T-helper 2 cell treated with Interferon-gamma antibody and Interleukin-4, amounts not matched to agents 5 μg/mL and 100 μg/mL, for 36 hours (primary cell): Measurements from ENCODE around the gene RPTOR.

Experiments used
- DNase-seq: peaks from one replicate; pipeline ENCODE4 v3.0.0; 2021; ENCODE audit warnings: low spot score
- H3K27ac Mint-ChIP-seq: one replicate; pipeline ENCODE4 v1.8.0; 2021; ENCODE audit warnings: mild to moderate bottlenecking, mixed read lengths
- H3K27me3 Mint-ChIP-seq: one replicate; pipeline ENCODE4 v1.8.0; 2021; ENCODE audit warnings: low read depth, mixed read lengths
- H3K36me3 Mint-ChIP-seq: one replicate; pipeline ENCODE4 v1.8.0; 2021; ENCODE audit warnings: low read depth, mixed read lengths
- H3K4me1 Mint-ChIP-seq: one replicate; pipeline ENCODE4 v1.8.0; 2021; ENCODE audit warnings: low read depth, mixed read lengths
- H3K4me3 Mint-ChIP-seq: one replicate; pipeline ENCODE4 v1.8.0; 2022; ENCODE audit warnings: mild to moderate bottlenecking, moderate library complexity, mixed read lengths
- H3K9me3 Mint-ChIP-seq: one replicate; pipeline ENCODE4 v1.8.0; 2021; ENCODE audit warnings: mixed read lengths

Gene RPTOR

DNA sequence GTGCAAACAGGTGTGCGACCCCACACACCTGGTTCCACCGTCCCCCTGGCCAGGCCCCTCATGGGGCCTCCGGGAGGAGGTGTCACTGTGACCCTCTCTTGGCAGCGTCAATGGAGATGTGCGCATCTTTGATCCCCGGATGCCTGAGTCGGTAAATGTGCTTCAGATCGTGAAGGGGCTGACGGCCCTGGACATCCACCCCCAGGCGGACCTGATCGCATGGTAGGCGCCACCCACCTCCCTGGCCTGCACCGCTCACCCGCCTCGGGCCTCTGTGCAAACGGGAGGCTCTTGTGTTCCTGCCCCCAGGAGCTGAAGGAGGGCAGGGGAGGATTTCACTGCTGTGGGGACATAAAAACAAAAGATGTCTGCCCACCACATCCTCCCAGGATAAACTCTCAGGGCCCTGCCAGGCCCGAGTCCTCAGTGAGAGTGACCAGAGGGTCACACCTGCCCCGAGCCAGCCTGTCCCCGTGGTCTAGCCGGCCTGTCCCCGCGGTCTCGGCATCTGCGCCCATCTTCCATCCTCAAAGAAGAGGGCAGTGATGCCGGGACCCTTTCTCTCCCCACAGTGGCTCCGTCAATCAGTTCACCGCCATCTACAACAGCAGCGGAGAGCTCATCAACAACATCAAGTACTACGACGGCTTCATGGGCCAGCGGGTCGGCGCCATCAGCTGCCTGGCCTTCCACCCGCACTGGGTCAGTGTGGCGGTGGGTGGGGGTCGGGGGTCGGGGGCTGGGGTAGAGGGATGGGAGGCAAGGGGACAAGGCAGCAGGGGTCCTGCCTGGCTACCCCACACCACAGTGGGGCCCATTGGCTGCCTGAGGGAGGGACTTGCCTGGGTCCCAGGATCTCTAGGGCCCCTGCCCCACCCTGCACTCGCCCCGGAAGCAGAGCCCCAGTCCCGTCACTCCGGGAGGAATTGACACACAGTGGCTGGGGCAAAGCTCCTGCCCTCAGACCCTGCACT is 418.0 kb downstream of the RPTOR start:
- H3K9me3 Mint-ChIP-seq: no peaks in the 10 kb centered on the region
- no peaks in the 10 kb centered on the region for H3K4me1 Mint-ChIP-seq
- no peaks in the 10 kb centered on the region for H3K27me3 Mint-ChIP-seq
- H3K4me3 Mint-ChIP-seq: no peak overlapping the region
- no peak for DNase-seq
- H3K36me3 Mint-ChIP-seq: peaks cover 10% of the 10 kb centered on the region
- H3K27ac Mint-ChIP-seq: no peak overlapping the region

DNA sequence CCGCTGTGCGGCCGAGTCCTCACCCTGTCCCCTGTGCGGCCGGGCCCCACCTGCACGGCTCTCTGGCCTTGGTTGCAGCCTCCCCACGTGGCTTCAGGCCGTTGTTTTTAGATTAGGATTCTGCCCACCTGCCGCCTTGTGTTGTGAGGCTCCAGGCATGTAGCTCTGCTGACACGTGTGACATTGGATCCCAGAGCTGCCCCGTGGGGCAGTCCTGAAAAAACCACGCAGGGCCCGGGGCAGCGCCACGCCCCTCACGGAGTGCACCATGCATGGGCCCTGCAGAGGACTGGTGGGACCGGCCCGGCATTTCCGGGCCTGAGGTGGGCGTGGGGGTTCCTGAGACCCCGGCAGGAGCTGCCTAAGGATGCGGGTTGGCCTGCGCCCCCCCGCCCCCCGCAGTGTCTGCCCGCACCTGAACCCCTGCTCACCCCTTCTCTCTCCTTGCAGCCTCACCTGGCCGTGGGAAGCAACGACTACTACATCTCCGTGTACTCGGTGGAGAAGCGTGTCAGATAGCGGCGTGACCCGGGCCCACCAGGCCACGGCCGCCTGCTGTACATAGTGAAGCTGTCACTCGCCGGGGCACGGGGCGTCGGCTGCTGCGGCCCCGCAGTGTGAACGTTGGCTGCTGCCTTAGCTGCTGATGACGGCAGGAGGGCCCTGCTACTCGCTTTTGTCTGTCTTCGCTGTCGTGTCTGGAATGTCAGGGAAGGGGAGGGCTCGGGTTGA is 419.3 kb downstream of the RPTOR start:
- Mint-ChIP-seq H3K4me3 (no peak overlapping the region), H3K9me3 (no peaks in the 10 kb centered on the region), H3K36me3 (peaks cover 10% of the 10 kb centered on the region), H3K4me1 (no peaks in the 10 kb centered on the region), H3K27ac (no peak overlapping the region), H3K27me3 (no peaks in the 10 kb centered on the region)
- DNase-seq: no peak

DNA sequence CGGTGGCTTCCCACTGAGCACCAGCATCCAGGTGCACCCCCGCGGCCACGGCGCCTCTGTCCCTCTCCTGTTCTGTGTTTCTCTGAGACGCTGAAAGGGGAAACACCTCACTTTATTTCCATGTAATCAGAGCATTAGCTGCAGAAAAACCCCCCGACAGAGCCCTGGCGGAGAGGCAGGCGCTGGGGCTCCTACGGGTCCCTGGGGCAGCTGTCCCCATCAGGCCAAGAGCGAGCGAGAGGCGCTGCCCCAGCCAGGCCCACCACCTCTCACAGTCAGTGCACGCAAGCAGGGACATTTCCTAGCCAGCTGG is 419.9 kb downstream of the RPTOR start:
- Mint-ChIP-seq H3K9me3 (no peaks in the 10 kb centered on the region), H3K27ac (no peak overlapping the region), H3K27me3 (no peaks in the 10 kb centered on the region), H3K36me3 (peaks cover 10% of the 10 kb centered on the region), H3K4me3 (no peak overlapping the region), H3K4me1 (no peaks in the 10 kb centered on the region)
- no peak for DNase-seq

DNA sequence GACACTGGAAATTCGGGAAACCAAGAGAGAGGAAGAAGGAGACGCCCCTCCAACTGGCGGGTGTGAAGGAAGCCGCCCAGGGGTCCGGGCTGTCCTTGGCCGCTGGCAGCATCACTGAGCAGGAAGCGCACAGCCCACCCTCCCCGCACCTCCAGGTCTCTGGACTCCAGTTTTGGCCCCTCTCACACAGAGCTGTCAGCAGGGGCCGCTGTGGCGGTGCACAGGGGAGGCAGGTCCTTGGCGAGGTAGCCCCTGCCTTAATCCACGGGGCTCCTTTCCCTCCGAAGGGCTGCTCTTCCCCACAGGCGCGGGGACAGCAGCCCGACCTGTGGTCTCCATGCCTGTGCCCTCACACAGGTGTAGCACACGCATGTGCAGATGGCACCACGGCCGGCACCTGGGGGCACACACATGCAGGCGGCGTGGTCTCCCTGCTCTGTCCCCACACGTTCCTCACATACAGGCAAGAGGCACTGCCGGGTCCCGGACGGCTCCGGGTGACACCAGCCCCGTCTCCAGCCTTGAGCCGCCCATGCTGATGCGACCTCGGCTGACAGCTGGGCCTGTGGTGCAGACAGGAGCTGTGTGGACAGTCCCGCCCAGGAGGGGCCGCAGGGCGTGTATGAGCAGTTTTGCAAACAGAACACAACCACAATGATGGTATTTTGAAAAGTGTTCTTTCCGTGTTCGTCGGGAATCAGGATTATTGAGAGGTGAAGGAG is 420.4 kb downstream of the RPTOR start:
- H3K9me3 Mint-ChIP-seq: no peaks in the 10 kb centered on the region
- no peak for DNase-seq
- no peak overlapping the region for H3K4me3 Mint-ChIP-seq
- H3K4me1 Mint-ChIP-seq: no peaks in the 10 kb centered on the region
- H3K36me3 Mint-ChIP-seq: peaks cover 10% of the 10 kb centered on the region
- H3K27me3 Mint-ChIP-seq: no peaks in the 10 kb centered on the region
- H3K27ac Mint-ChIP-seq: no peak overlapping the region

DNA sequence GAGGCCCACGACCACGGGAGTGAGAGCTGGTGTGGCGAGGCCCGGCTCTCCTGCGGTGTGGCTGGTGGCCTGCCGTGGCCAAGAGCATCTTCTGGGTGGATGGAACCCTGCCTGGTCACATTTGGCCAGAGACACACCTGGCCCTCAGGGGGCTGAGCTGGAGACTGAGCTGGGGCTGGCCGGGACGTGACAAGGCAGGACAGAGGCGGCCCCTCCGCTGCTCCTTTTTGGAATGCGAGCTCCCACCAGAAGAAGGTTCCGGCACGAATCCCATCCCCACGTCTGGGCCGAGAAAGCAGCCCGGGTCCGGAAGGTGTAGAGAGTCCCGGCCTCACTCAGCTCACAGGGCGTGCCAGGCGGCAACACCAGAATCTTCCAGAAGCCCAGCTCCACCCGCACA is 421.0 kb downstream of the RPTOR start:
- Mint-ChIP-seq H3K4me1 (no peaks in the 10 kb centered on the region), H3K27me3 (no peaks in the 10 kb centered on the region), H3K36me3 (peaks cover 10% of the 10 kb centered on the region), H3K4me3 (no peak overlapping the region), H3K9me3 (no peaks in the 10 kb centered on the region), H3K27ac (no peak overlapping the region)
- DNase-seq: no peak

DNA sequence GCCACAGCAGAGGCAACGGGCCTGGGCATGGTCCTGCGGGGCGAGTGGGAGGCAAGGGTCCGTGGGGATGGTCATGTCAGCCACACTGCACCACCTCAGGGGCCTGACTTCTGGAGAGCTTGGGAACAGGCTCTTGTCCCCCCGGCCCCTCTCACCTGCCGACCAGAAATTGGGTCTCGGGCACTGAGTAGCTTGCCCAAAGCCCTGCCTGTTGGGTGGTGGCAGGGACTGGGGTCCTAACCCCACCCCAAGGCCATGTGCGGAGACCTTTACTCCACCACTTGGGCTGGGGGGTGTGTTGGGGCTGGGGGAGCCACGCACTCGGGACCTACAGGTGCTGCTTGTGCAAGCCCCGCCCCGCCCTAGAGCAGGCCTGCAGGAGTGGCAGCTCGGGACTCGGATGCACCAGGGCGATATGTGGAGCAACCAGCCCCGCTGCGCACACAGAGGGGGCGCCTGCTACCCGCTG is 422.8 kb downstream of the RPTOR start:
- H3K27ac Mint-ChIP-seq: no peak overlapping the region
- no peaks in the 10 kb centered on the region for H3K9me3 Mint-ChIP-seq
- H3K36me3 Mint-ChIP-seq: peaks cover 10% of the 10 kb centered on the region
- no peaks in the 10 kb centered on the region for H3K4me1 Mint-ChIP-seq
- H3K27me3 Mint-ChIP-seq: no peaks in the 10 kb centered on the region
- H3K4me3 Mint-ChIP-seq: no peak overlapping the region
- DNase-seq: no peak

DNA sequence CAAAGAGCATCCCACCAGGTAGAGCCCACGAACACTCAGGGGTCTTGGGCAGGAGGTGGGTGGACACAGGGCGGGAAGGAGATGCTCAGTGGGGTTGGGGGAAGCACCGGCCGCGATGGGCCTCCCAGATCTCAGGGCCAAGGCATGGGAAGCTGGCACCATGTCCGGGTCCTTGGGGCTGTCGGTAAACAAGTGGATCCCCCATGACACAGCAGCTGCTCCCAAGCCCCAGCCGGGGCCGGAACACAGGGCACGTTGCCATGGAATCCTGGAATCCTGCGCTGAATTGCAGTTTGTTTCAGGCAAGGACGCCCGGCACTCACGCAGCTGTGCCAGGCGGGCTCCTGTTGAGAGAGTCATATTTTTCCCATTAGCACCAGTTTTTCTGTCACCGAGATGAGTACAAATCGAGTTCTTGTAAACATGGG is 424.0 kb downstream of the RPTOR start:
- no peak for DNase-seq
- Mint-ChIP-seq H3K27ac (no peak overlapping the region), H3K36me3 (peaks cover 10% of the 10 kb centered on the region), H3K4me1 (no peaks in the 10 kb centered on the region), H3K4me3 (no peak overlapping the region), H3K27me3 (no peaks in the 10 kb centered on the region), H3K9me3 (no peaks in the 10 kb centered on the region)

DNA sequence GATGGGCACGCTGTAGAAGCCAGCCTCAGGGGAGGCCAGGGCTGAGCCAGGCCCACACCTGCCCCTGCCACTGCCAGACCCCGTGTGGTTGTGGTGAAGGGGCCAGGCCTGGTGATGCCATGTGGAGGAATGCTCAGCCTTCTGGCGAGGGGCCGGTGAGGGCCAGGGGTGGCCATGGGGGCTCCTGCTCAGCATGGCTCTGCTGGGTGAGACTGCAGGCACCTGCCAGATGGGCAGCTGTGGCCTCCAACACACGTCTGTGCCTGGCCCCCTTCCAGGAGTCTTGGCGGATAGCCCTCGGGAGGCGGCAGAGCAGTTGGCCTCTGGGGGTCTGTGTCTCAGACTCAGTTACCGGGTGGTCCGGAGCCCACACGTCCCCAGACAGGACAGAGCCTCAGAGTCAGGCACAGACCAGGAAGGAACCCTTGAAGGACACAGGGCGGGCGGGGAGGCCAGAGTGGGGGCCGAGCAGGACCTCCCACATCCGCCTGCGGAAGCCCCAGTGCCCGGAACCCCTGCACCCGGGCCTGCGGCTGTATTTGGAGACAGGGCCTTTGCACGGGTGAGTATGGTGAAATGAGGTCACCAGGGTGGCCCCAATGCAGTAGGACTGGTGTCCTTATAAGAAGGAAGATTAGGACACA is 424.5 kb downstream of the RPTOR start:
- H3K27ac Mint-ChIP-seq: no peak overlapping the region

DNA sequence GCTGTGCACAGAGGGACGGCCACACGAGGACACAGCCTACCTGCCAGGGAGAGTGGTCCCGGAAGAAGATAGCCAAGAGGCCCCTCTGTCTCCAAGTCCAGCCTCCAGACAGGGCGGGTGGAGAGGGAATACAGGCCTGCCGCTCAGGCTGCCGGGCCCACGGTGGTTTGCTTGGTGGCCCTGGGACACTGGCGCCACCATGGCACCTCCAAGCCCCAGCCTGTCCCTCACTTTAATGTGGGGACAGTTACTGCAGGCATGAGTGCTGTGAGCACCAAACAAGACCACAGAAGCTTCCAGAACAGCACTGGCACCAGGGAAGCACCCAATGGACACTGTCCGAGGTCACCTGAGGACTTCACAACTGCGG is 425.0 kb downstream of the RPTOR start:
- no peak overlapping the region for H3K27ac Mint-ChIP-seq
- no peaks in the 10 kb centered on the region for H3K9me3 Mint-ChIP-seq
- no peak for DNase-seq
- H3K27me3 Mint-ChIP-seq: peaks cover 2% of the 10 kb centered on the region
- H3K4me3 Mint-ChIP-seq: no peak overlapping the region
- H3K4me1 Mint-ChIP-seq: no peaks in the 10 kb centered on the region
- H3K36me3 Mint-ChIP-seq: peaks cover 7% of the 10 kb centered on the region

More for the DNA sequence above, 424.5 kb downstream of the RPTOR start:
- H3K9me3 Mint-ChIP-seq: no peaks in the 10 kb centered on the region
- no peak for DNase-seq
- H3K36me3 Mint-ChIP-seq: peaks cover 10% of the 10 kb centered on the region
- no peaks in the 10 kb centered on the region for H3K27me3 Mint-ChIP-seq
- no peak overlapping the region for H3K4me3 Mint-ChIP-seq
- H3K4me1 Mint-ChIP-seq: no peaks in the 10 kb centered on the region

DNA sequence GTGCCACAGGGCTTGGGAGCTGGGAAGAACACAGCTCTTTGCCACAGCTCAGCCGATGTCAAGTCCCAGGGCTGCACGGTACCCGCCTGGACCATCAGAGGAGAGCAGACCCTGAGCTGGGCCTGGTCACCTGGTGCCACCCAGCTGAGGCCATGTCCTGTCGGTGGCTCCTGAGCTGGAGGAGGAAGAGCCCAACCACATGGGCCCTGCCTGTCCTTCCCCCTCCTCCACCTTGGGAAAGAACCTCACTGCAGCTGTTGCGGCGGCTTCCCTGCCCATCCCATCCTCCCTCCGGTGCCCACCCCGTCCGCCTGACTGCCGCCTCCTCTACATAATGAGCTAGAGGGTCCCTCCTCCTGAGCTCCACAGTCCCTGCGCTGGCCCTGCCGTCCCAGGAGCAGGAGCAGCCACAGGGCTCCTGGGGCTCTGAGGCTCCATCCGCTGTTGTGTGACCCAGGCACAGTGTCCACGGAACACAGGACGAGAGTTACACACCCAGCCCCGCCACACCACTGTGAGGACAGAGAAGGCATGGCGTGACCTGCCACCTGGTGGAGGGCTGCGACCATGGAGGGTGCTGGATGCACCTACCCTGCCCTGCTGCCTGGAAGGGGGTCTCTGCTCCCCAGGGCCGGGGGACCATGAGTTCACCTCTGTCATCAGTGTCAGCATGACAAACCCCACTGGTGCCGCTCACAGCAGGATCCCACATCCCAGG is 425.6 kb downstream of the RPTOR start:
- Mint-ChIP-seq H3K27ac (peak overlapping the region; percentile 31), H3K4me1 (no peaks in the 10 kb centered on the region), H3K9me3 (no peaks in the 10 kb centered on the region), H3K4me3 (no peak overlapping the region), H3K36me3 (peaks cover 5% of the 10 kb centered on the region), H3K27me3 (peaks cover 3% of the 10 kb centered on the region)
- DNase-seq: no peak

DNA sequence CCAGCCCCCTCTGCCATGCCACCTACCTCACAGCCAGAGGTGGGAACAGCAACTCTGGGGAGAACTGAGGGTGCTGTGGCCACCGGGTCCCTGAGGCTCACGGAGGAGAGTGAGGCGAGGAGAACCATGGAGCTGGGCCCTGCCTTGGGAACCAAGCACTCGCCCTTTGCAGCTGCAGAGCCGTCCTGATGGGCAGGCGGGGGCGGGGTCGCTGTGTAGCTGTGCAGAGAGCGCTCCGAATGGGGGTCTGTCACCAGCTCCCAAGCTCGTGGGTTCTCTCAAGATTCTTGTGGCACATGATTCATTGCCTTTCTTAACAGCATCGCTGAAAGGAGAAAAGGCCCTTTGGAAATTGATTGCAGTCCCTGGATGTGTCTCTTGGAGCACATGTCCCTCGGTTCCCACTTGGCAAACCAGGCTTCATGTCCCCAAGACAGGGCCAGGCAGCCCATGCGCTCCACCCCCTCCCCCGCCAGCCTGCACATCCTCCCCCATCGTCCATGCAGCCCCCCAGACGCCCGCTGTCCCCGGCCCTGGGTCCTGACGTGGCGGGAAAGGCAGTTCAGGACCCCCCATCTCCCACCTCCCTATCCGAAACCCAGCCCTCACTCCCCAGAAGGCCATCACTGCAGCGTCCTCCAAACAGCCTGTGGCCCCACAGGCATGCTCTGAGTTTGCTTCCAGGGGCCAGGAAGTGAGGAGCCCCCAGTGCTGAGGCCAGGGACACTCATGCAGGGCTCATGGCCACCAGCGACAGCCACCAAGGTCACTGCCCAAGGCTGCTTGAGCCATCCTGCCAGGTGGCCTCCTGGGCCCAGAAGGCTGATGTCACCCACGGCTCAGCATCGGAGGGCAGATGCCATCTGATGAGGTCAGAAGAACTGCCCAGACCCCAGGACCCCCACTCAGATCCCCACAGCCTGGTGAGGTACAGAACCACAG is 426.4 kb downstream of the RPTOR start:
- H3K36me3 Mint-ChIP-seq: peaks cover 4% of the 10 kb centered on the region
- H3K27ac Mint-ChIP-seq: peak overlapping the region; percentile 31
- H3K27me3 Mint-ChIP-seq: peaks cover 3% of the 10 kb centered on the region
- no peak for DNase-seq
- no peaks in the 10 kb centered on the region for H3K9me3 Mint-ChIP-seq
- no peaks in the 10 kb centered on the region for H3K4me1 Mint-ChIP-seq
- no peak overlapping the region for H3K4me3 Mint-ChIP-seq

DNA sequence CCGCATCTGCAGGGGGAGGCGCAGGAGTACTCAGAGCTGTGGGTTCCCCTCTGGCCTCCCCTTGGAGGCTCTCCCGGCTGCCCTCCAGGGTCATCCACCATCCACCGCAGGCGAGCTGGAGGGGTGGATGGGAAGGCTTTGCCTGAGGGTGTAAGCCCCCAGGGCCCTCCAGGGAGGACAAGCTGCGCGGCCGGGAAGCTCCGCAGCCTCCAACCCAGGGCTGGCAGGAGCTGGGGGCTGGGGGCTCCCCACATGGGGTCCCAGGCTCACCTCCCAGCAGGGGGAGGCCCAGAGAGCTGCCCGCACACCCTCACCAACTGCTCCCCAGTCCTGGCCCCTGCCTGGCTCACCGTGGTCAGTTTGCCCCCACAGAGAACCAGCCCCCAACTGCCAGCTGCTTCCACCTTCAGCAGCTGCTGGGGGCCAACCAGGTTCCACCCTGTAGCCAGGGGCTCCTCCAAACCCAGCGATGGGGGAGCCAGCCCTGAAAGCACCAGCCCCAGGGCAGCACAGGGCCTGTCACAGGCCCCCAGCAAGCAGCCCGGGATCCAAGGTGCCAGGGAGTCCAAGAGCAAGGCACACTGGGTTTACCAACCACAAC is 427.2 kb downstream of the RPTOR start:
- Mint-ChIP-seq H3K36me3 (peaks cover under 1% of the 10 kb centered on the region), H3K9me3 (no peaks in the 10 kb centered on the region), H3K27me3 (peaks cover 3% of the 10 kb centered on the region), H3K4me3 (no peak overlapping the region), H3K4me1 (no peaks in the 10 kb centered on the region), H3K27ac (no peak overlapping the region)
- DNase-seq: no peak
